Fibroblast of lung (primary cell): ENCODE results near the gene SDHAF1. TPM values are rescaled to one million over a fixed set of nuclear protein-coding genes. Genes with fewer than 3 reads are reported as not detected.
"Not testable (repeated sequence)": the region's sequence is repeated elsewhere in the genome, so short reads cannot be mapped to it uniquely, and the experiment has no call there.

ENCODE experiments used
- DNase-seq, 2 donors: peaks; one replicate each; pipeline versions ENCODE4 v3.0.0 to v3.0.0-alpha.2; 2010; ENCODE audit warnings: low read depth in 2 of 2
- H2AFZ ChIP-seq: 2 replicates; pipeline ENCODE4 v1.5.1; 2012; ENCODE audit warnings: low read length, control low read depth, inconsistent platforms
- H3K27ac ChIP-seq: 2 replicates; pipeline ENCODE4 v1.5.1; 2011; ENCODE audit warnings: low read length, control low read depth; ENCODE audit not compliant: insufficient read depth
- H3K27me3 ChIP-seq: 2 replicates; pipeline ENCODE4 v1.5.1; 2011; ENCODE audit warnings: mild to moderate bottlenecking, low read length; ENCODE audit not compliant: control insufficient read depth, insufficient read depth
- H3K36me3 ChIP-seq: 2 replicates; pipeline ENCODE4 v1.5.1; 2011; ENCODE audit warnings: low read length; ENCODE audit not compliant: control insufficient read depth, insufficient read depth
- H3K4me1 ChIP-seq: 2 replicates; pipeline ENCODE4 v1.5.1; 2011; ENCODE audit warnings: low read length; ENCODE audit not compliant: control insufficient read depth, insufficient read depth; ENCODE audit errors: extremely low read depth
- H3K4me2 ChIP-seq: 2 replicates; pipeline ENCODE4 v1.5.1; 2011; ENCODE audit warnings: low read length, control low read depth; ENCODE audit not compliant: insufficient read depth; ENCODE audit errors: extremely low read depth
- H3K4me3 ChIP-seq, 4 experiments: fragments of 200-600 bp in 1 of 4; sonication (generic) in 1 of 4; replicated peaks in 1 of 4; 2 replicates each; pipeline ENCODE4 v1.5.1; 2011 to 2016; ENCODE audit warnings: low read length in 4 of 4, low read depth in 3 of 4, mild to moderate bottlenecking in 3 of 4, control low read depth in 2 of 4, inconsistent platforms in 1 of 4, mixed read lengths in 1 of 4; ENCODE audit not compliant: insufficient read depth in 1 of 4; ENCODE audit errors: control extremely low read depth in 1 of 4
- H3K79me2 ChIP-seq: 2 replicates; pipeline ENCODE4 v1.5.1; 2012; ENCODE audit warnings: mild to moderate bottlenecking, low read length, inconsistent platforms; ENCODE audit not compliant: control insufficient read depth, insufficient read depth
- H3K9ac ChIP-seq: 2 replicates; pipeline ENCODE4 v1.5.1; 2011; ENCODE audit warnings: mild to moderate bottlenecking, low read length, control low read depth; ENCODE audit not compliant: insufficient read depth
- H3K9me3 ChIP-seq: 2 replicates; pipeline ENCODE4 v1.5.1; 2012; ENCODE audit warnings: low read depth, low read length; ENCODE audit not compliant: control insufficient read depth, insufficient read depth
- H4K20me1 ChIP-seq: 2 replicates; pipeline ENCODE4 v1.5.1; 2011; ENCODE audit warnings: low read length; ENCODE audit not compliant: control insufficient read depth, insufficient read depth; ENCODE audit errors: extremely low read depth
- CTCF ChIP-seq, 2 donors: IDR thresholded peaks in 1 of 2; conservative IDR thresholded peaks in 1 of 2; 1 replicate in 1 of 2; 2 replicates in 1 of 2; pipeline ENCODE4 v1.5.1; 2011 to 2012; ENCODE audit warnings: low read length in 2 of 2, control low read depth in 1 of 2, inconsistent platforms in 1 of 2, low read depth in 1 of 2, mild to moderate bottlenecking in 1 of 2
- EZH2 ChIP-seq: IDR thresholded peaks from 2 replicates; pipeline ENCODE4 v1.5.1; 2012; ENCODE audit warnings: low read length, control low read depth, mild to moderate bottlenecking; ENCODE audit errors: missing control alignments
- polyA plus RNA-seq, 2 donors: library from polyadenylated mRNA; depleted of rRNA in 1 of 2; stranded (reverse) in 1 of 2; unstranded in 1 of 2; fragments of >200 nt; gene quantifications; 2 replicates each; pipeline ENCODE4 v1.2.1, GENCODE V29; 2011 to 2012; ENCODE audit warnings: missing spikeins in 1 of 2
- total RNA-seq: library from RNA; depleted of rRNA; stranded (reverse); fragments of >200 nt; gene quantifications from 2 replicates; pipeline ENCODE4 v1.2.1, GENCODE V29; 2014

The SDHAF1 gene
- total and polyA plus RNA-seq, 2 donors (not counting 1 experiment from before 2014, with no cell fraction given) = 6.4 to 7.8 TPM

GRCh38 chr19:35955881-35956634 lies 38.9 kb upstream of the SDHAF1 start:
- H3K27me3 ChIP-seq = peaks cover 26% of the 10 kb centered on the region
- no peaks in the 10 kb centered on the region for H3K79me2 ChIP-seq
- no peaks in the 10 kb centered on the region for H3K9me3 ChIP-seq
- H4K20me1 ChIP-seq = no peaks in the 10 kb centered on the region
- no peak overlapping the region for H3K4me2 ChIP-seq
- no peak overlapping the region for H2AFZ ChIP-seq
- TF ChIP-seq EZH2 = no peak
- TF ChIP-seq CTCF (conservative IDR thresholded peaks at IDR 0.05 in 1 of 2, IDR thresholded peaks at IDR 0.05 in 1 of 2; ENCODE audit: low read depth in 1 of 2, low read length in 2 of 2) = no peak
- H3K4me1 ChIP-seq = no peaks in the 10 kb centered on the region
- no peak overlapping the region for H3K4me3 ChIP-seq
- no peak overlapping the region for H3K9ac ChIP-seq
- H3K36me3 ChIP-seq = no peaks in the 10 kb centered on the region
- no peak overlapping the region for H3K27ac ChIP-seq
- no peak for DNase-seq

GRCh38 chr19:35957411-35957810 lies 37.6 kb upstream of the SDHAF1 start:
- not testable (repeated sequence) for H3K9ac ChIP-seq, H3K4me3 ChIP-seq, H3K9me3 ChIP-seq, H3K36me3 ChIP-seq, H2AFZ ChIP-seq, H3K79me2 ChIP-seq, H3K4me1 ChIP-seq, DNase-seq, H3K4me2 ChIP-seq, H4K20me1 ChIP-seq, H3K27ac ChIP-seq
- peaks cover 26% of the 10 kb centered on the region for H3K27me3 ChIP-seq

- Histone ChIP-seq H3K27ac (no peak overlapping the region), H3K36me3 (no peaks in the 10 kb centered on the region), H3K79me2 (no peaks in the 10 kb centered on the region), H3K4me1 (no peaks in the 10 kb centered on the region), H4K20me1 (no peaks in the 10 kb centered on the region), H3K9me3 (no peaks in the 10 kb centered on the region), H3K27me3 (peaks cover 26% of the 10 kb centered on the region), H3K4me2 (no peak overlapping the region), H2AFZ (no peak overlapping the region), H3K9ac (no peak overlapping the region), H3K4me3 (no peak overlapping the region)
- DNase-seq = no peak
- TF ChIP-seq CTCF (conservative IDR thresholded peaks at IDR 0.05 in 1 of 2, IDR thresholded peaks at IDR 0.05 in 1 of 2; ENCODE audit: low read depth in 1 of 2, low read length in 2 of 2) (no peak), EZH2 (no peak)
These were observed 36.3 kb upstream of the SDHAF1 start for GRCh38 chr19:35958660-35959039.
